ENCODE results near the gene TNFSF8.

The TNFSF8 gene

DNA sequence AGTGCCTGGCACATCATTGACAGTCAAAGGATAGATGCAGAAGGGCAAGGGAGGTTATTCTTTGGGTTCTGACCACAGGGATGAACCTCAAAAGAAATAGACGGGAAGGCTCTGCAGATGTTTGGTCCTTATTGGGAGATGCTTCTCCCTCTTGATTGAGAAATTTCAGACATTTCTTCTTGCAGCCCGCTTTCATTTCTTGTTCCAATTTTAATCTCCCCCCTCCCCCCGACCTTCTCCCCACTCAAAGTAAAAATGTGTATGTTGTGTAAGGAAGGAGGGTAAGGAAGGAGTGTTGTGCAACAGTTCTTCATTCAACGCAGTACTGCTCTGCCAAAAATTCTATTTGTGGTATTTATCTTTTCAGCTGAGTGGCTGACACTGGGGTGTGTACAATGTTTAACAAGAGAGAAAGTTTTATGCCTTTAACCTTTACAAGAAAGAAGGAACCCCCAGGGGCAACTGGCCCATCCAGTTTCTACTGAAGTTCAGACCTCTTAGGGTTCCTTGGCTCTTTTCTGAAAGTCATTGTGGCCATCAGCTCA lies 78.3 kb downstream of the TNFSF8 start:
- no peak for ATAC-seq
- H3K27ac Mint-ChIP-seq: no peak overlapping the region
- no peaks in the 10 kb centered on the region for H3K36me3 Mint-ChIP-seq
- no peak overlapping the region for H3K4me3 Mint-ChIP-seq
- H3K4me1 Mint-ChIP-seq: no peaks in the 10 kb centered on the region
- H3K27me3 Mint-ChIP-seq: no peaks in the 10 kb centered on the region
- H3K9me3 Mint-ChIP-seq: no peaks in the 10 kb centered on the region

DNA sequence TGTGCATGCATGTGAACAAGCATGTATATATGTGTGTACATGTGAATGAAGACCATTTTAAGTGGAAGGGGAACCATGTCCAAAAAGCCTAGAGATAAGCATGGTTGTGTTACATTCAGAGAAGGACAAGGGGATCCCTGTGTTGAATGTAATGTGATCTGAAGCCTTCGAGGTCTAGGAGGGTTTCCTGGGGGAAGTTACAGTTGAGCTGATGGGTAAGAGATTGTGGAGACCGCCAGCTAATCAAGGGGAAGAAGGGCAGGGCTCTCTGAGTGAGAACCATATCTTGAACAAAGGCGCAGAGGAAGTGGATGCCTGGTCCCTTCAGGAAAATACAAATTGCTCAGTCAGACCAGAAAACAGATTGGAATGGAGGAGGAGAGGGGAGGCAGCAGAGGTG lies 79.1 kb downstream of the TNFSF8 start:
- no peaks in the 10 kb centered on the region for H3K36me3 Mint-ChIP-seq
- no peaks in the 10 kb centered on the region for H3K27me3 Mint-ChIP-seq
- H3K27ac Mint-ChIP-seq: no peak overlapping the region
- H3K4me3 Mint-ChIP-seq: no peak overlapping the region
- no peak for ATAC-seq
- no peaks in the 10 kb centered on the region for H3K4me1 Mint-ChIP-seq
- no peaks in the 10 kb centered on the region for H3K9me3 Mint-ChIP-seq

Data from stimulated activated memory B cell treated with anti-CD40 and anti-IgM and Interleukin-4, amounts not matched to agents 10 μg/mL and 1 μg/mL and 100 μg/mL, for 72 hours (primary cell).